SK-N-SH (cell line): ENCODE results near the gene OR52E4.

ENCODE experiments used
- EZH2phosphoT487 ChIP-seq: fragments of 200-600 bp; sonication (generic); IDR thresholded peaks from 2 replicates; pipeline ENCODE4 v1.6.1; 2017; ENCODE audit warnings: low read depth, mixed run types, mild to moderate bottlenecking, antibody characterized with exemption, moderate library complexity, borderline replicate concordance
- FOSL2 ChIP-seq: IDR thresholded peaks from 2 replicates; pipeline ENCODE4 v1.4.0; 2012; ENCODE audit warnings: low read depth, mild to moderate bottlenecking, moderate library complexity, borderline replicate concordance
- GABPA ChIP-seq: IDR thresholded peaks from 2 replicates; pipeline ENCODE4 v1.4.0; 2012; ENCODE audit warnings: low read depth, mild to moderate bottlenecking
- RAD21 ChIP-seq: IDR thresholded peaks from 2 replicates; pipeline ENCODE4 v1.6.1; 2012; ENCODE audit warnings: mild to moderate bottlenecking, low read length
- YY1 ChIP-seq: IDR thresholded peaks from 2 replicates; pipeline ENCODE4 v1.4.0; 2012; ENCODE audit warnings: low read depth, mild to moderate bottlenecking
- TF ChIP-seq, protein P1 (sequence below): IDR thresholded peaks from 2 replicates; pipeline ENCODE4 v1.4.0; 2012; ENCODE audit warnings: low read depth
- TF ChIP-seq, protein P2 (sequence below): IDR thresholded peaks from 2 replicates; pipeline ENCODE4 v1.6.1; 2012; ENCODE audit warnings: mild to moderate bottlenecking, low read depth, low read length, moderate library complexity
- TF ChIP-seq, protein P3 (sequence below): fragments of 200-600 bp; sonication (generic); IDR thresholded peaks from 2 replicates; pipeline ENCODE4 v1.6.1; 2017; ENCODE audit warnings: antibody characterized with exemption, mild to moderate bottlenecking, moderate library complexity
- TF ChIP-seq, protein P4 (sequence below): IDR thresholded peaks from 2 replicates; pipeline ENCODE4 v1.4.0; 2012; ENCODE audit warnings: low read depth, borderline replicate concordance

DNA sequence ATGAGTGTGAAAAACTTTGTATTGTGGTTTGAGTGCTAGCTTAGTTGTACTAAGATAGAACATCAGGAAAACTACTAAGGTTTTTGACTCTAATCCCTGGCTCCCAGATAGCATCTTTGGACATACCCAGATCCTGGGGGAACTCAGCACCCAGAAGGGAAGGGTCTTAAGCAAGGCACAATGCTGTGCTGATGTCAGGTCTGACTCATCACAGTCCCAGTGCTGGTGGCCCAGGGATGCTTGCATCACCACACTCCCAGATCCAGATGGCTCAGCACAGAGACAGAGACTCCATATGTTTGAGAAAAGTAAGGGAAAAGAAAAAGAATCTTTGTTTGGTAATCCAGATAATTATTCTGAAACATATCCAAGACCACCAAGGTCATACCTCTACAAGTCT is 43.4 kb downstream of the OR52E4 start:
- TF ChIP-seq YY1: no peak
- TF ChIP-seq, protein P1, sequence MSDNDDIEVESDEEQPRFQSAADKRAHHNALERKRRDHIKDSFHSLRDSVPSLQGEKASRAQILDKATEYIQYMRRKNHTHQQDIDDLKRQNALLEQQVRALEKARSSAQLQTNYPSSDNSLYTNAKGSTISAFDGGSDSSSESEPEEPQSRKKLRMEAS: no peak
- TF ChIP-seq RAD21: no peak
- TF ChIP-seq, protein P2, sequence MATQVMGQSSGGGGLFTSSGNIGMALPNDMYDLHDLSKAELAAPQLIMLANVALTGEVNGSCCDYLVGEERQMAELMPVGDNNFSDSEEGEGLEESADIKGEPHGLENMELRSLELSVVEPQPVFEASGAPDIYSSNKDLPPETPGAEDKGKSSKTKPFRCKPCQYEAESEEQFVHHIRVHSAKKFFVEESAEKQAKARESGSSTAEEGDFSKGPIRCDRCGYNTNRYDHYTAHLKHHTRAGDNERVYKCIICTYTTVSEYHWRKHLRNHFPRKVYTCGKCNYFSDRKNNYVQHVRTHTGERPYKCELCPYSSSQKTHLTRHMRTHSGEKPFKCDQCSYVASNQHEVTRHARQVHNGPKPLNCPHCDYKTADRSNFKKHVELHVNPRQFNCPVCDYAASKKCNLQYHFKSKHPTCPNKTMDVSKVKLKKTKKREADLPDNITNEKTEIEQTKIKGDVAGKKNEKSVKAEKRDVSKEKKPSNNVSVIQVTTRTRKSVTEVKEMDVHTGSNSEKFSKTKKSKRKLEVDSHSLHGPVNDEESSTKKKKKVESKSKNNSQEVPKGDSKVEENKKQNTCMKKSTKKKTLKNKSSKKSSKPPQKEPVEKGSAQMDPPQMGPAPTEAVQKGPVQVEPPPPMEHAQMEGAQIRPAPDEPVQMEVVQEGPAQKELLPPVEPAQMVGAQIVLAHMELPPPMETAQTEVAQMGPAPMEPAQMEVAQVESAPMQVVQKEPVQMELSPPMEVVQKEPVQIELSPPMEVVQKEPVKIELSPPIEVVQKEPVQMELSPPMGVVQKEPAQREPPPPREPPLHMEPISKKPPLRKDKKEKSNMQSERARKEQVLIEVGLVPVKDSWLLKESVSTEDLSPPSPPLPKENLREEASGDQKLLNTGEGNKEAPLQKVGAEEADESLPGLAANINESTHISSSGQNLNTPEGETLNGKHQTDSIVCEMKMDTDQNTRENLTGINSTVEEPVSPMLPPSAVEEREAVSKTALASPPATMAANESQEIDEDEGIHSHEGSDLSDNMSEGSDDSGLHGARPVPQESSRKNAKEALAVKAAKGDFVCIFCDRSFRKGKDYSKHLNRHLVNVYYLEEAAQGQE: no peak
- TF ChIP-seq, protein P3, sequence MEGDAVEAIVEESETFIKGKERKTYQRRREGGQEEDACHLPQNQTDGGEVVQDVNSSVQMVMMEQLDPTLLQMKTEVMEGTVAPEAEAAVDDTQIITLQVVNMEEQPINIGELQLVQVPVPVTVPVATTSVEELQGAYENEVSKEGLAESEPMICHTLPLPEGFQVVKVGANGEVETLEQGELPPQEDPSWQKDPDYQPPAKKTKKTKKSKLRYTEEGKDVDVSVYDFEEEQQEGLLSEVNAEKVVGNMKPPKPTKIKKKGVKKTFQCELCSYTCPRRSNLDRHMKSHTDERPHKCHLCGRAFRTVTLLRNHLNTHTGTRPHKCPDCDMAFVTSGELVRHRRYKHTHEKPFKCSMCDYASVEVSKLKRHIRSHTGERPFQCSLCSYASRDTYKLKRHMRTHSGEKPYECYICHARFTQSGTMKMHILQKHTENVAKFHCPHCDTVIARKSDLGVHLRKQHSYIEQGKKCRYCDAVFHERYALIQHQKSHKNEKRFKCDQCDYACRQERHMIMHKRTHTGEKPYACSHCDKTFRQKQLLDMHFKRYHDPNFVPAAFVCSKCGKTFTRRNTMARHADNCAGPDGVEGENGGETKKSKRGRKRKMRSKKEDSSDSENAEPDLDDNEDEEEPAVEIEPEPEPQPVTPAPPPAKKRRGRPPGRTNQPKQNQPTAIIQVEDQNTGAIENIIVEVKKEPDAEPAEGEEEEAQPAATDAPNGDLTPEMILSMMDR: no peak
- no peak for TF ChIP-seq FOSL2
- TF ChIP-seq, protein P4, sequence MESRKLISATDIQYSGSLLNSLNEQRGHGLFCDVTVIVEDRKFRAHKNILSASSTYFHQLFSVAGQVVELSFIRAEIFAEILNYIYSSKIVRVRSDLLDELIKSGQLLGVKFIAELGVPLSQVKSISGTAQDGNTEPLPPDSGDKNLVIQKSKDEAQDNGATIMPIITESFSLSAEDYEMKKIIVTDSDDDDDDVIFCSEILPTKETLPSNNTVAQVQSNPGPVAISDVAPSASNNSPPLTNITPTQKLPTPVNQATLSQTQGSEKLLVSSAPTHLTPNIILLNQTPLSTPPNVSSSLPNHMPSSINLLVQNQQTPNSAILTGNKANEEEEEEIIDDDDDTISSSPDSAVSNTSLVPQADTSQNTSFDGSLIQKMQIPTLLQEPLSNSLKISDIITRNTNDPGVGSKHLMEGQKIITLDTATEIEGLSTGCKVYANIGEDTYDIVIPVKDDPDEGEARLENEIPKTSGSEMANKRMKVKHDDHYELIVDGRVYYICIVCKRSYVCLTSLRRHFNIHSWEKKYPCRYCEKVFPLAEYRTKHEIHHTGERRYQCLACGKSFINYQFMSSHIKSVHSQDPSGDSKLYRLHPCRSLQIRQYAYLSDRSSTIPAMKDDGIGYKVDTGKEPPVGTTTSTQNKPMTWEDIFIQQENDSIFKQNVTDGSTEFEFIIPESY: no peak
- TF ChIP-seq EZH2phosphoT487: no peak
- TF ChIP-seq GABPA: no peak
